ENCODE measurements around the gene ARHGAP6.
A peak's percentile ranks its signal among the peaks of the same experiment; 100 is the strongest.

Gene ARHGAP6

DNA sequence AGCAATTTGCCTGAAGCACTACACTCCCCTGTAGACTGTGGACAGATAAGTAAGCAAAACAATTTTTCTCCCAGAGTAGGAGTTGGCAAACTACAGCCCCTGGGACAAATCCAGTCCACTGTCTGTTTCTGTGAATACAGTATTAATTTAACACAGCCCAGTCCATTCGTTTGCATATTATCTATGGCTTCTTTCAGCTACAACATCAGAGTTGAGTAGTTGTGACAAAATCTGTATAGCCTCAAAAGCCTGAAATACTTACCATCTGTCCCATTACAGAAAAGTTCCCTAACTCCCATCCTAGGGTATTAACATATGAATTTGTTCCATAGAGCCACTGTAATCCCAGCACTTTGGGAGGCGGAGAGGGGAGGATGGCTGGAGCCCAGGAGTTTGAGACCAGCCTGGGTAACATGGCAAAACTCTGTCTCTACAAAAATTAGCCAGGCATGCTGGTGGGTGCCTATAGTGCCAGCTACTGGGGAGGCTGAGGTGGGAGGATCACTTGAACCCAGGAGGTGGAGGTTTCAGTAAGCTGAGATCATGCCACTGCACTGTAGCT, 319.5 kb downstream of the ARHGAP6 start:
- DNase-seq = no peak

GRCh38 chrX:11342673-11343072, 323.0 kb downstream of the ARHGAP6 start:
- no peak for DNase-seq

GRCh38 chrX:11341274-11342201, 324.2 kb downstream of the ARHGAP6 start:
- DNase-seq = peak; percentile 78

DNA sequence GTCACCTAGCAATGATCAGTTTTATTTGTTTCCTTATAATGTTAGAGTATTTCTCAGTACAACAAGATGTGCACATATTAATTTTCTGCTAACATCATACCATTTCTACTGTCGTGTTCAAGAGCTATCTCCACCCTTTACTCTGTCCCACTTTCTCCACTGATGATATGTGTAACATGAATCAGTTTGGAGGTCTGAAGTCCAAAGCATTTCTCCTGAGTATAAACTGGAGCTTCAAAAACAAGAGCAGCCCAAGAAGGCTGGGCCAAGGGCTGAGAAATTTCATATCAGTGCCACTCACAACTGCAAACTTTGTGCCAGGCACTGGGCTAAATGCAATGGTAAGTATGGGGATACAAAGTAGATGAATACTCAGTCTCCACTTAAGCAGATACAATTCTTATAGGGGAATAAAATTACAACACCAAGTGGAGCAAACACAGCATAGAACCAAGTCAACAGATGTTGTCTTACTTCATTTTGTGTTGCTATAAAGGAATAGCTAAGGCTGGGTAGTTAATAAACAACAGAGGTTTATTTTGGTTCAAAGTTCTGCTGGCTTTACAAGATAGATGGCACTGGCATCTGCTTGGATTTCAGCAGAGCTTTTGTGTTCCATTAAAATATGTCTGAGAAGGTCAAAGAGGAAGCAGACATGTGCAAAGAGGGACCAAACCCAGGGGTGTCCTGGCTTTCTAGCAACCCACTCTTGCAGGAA, 328.3 kb downstream of the ARHGAP6 start:
- no peak for DNase-seq

DNA sequence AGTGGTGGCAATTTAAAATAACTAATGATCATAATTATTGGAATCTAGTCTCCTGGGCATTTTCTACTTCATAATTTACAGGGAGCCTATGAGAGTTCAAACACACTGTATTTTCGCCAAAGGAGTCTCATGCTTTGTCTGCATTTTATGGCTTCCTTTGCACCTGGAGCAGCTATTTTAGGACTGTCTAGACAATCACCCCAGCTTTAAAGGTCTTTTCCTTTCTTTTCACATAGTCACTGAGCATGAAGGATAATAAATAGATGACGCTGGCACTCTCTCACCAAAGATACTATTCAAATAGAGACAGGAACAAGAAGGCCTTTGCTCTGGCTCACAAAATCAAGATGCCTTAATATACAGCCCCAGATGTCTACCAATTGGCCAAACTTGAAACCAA, 329.5 kb downstream of the ARHGAP6 start:
- no peak for DNase-seq

DNA sequence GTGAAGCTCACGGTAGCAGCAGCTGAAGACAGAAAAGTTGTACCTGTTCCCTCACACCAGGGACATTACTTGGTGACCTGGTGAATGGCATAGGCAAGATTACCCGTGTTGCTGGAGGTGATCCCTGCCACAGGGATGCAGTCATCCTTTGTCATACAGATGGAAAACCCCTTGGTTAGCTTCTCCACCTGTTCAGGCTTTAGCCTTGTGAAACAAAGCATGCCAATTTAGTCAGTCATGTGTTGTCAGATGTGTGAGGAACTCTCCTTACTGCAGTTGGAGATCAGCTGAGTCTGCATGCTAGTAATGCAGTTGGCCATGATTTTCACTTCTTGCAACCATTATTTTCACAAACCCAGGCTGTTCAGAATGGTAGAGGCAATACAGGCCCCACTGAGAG, 331.6 kb downstream of the ARHGAP6 start:
- no peak for DNase-seq

GRCh38 chrX:11331788-11332187, 333.9 kb downstream of the ARHGAP6 start:
- no peak for DNase-seq

DNA sequence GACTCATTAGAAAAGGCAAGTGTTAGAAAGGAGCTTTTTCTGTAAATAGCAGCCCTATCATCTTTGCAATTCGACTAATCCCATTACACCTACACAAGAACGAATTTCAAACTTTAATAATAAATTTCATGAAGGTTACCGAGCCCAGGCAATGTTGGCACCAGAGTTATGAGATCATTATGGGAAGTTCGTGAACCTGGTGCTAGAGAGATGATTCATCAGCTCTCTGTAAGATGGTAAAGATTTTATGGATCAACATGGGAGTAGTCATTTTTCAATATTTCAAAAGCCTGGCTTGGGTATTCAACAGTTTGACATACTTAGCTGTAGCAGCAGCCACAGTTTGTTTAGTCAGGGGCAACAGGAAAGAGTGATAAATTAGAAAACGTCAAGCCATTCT, 336.7 kb downstream of the ARHGAP6 start:
- DNase-seq = peak; percentile 8

GRCh38 chrX:11328134-11328533, 337.6 kb downstream of the ARHGAP6 start:
- DNase-seq = no peak

GRCh38 chrX:11321986-11322385, 343.7 kb downstream of the ARHGAP6 start:
- no peak for DNase-seq

DNA sequence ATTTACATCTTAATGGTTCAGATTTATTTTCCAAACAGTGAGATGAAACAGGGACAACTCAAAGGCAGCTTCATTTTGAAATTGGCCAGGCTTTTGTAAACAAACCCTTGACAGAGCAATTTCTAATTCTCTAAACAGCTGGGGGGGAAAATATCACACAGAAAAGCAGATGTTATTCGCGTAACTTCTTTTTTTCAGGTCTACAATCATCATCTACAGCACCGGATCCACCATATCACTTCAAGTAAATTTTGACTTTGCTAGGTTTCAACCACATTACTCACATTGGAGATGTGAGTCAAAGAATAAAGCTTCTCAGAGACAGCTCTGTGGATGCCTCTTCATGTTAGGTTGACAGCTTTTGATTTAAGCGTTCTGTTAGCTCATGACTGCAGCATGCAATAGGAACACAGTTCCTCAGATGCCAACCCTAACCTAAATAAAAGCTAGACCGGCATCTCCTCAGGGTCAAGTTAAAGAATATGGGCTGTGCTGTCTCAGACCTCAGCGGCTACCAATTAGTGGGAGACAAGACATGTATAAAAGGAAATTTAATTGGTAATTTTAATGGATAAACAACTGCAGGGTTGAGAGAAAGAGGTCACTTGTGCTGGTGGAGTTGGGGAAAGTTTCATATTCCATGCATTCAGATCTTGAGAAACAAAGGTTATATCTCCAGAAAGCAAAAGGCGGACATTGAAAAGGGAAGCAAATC, 345.8 kb downstream of the ARHGAP6 start:
- no peak for DNase-seq

DNA sequence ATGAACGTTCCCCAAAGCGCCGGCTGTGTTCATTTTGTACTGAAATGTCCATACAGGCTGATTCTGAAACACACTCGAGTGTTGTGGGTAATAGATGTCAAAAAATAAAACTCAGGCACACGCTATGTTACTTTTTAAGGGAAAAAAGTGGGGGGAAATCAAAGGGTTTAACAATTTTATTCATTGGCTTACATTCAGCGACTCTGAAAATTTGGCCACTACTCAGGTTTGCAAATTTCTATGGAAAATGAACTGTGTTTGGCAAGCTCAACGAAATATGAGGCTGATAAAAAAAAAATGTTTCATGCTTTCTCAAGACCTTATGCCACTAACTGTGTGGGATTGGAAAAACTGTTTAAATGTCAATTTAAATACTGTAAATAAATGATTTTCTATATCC, 354.0 kb downstream of the ARHGAP6 start:
- no peak for DNase-seq

DNA sequence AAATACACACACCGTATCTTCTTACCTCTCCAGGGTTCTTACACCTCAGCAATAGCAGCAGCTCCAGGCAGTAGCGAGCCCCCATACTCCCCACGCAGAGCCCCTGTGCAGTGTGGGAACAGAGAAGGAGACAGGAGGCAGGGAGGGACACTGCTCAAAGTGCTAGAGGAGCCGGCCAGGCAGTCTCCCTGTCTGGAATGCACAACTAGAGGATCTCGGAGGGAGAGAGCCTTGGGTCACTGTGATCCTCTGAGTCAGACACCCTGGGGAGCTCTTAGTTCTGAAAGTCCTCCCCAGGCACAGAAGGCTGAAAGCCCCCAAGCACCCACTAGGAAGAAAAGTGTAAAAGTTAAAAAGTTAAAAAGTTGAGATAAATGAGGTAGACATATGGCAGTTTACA, 356.5 kb downstream of the ARHGAP6 start:
- peak; percentile 0 for DNase-seq

GRCh38 chrX:11305641-11306040, 360.1 kb downstream of the ARHGAP6 start:
- DNase-seq = no peak

GRCh38 chrX:11304829-11305228, 360.9 kb downstream of the ARHGAP6 start:
- DNase-seq = no peak

DNA sequence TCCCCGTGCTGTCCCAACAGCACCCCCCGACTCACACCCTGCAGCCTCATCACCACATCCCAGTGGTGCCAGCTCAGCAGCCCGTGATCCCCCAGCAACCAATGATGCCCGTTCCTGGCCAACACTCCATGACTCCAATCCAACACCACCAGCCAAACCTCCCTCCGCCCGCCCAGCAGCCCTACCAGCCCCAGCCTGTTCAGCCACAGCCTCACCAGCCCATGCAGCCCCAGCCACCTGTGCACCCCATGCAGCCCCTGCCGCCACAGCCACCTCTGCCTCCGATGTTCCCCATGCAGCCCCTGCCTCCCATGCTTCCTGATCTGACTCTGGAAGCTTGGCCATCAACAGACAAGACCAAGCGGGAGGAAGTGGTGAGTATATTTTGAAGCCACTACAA, 367.1 kb downstream of the ARHGAP6 start:
- no peak for DNase-seq

DNA sequence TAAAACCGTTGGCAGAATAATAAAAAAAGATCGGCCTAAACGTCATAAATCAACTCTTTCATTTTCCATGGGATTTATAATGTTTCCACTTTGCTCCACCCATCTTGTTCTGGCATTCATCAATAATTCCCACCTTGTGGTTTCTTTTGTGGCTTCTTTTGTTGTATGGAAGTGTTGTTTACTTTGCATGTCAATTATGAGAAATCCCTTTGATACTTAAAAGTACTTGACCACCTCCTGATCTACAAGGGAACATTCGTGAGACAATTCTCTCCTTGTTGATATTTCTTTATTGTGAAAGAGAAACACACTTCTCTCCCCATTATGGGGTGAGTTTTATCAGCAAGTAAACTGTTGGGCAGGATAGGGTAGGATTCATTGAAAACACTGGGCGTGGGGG, 369.7 kb downstream of the ARHGAP6 start:
- no peak for DNase-seq

DNA sequence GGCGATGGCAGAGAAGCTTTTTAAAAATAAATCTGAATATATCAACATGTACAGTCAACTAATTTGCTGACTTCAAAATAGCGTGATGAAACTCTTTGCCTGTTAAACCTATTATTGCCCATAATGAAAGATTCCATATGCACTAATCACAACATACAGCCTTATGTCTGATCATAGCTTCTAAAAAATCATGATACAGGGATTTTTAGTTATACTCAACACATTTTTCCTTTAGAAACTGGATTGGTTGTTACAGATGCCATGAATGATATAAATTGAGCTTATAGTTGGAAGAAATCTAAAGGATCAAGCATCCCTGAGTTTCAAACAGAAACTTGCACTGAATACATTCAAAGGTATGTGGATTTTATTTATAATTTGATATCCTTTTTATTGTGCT, 372.6 kb downstream of the ARHGAP6 start, which contains the start of gene AMELX:
AMELX (plus strand) TSS at position 301 of the 400 bp plus-strand sequence. CDS start 1,376 bp downstream, outside the sequence.
- DNase-seq = no peak

GRCh38 chrX:11290416-11291102, 375.2 kb downstream of the ARHGAP6 start:
- no peak for DNase-seq

DNA sequence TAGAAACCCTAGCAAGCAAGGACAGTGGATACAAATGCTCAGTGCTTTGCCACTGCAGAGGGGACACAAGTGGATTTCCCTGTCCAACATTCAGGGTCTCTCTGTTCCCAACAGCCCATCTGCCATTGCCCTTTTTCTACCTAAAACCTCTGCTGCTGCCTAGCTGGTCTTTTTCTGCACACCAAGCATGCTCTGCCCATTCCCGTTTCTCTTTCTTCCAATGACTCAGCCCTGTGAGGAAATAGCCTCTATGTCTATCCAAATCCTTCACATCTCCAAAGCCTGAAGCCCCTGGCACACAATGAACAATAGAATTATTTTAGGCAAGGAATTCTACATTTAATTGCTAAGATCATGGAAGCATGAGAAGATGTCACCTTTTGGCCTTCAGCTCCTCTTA, 378.2 kb downstream of the ARHGAP6 start:
- DNase-seq = no peak

DNA sequence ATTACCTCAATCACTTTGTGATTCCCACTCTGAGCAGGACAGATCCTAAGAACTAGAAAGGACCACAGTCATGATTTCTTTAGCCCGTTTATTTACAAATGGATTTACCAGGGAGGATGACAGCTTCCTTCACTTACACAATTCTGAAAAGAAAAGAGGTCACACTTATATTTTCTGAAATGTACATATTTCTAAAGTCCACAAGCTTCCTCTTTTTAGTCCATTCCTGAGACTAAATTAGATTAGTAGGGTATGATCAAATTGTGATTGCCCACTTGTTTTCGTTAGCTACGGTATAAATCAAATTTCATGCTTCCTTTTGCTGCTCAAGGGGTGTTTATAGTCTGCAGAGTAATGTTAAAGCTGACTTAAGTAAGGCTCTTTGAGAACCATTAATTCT, 380.1 kb downstream of the ARHGAP6 start:
- DNase-seq = no peak

GRCh38 chrX:11282043-11282442, 383.7 kb downstream of the ARHGAP6 start:
- no peak for DNase-seq

Data from fibroblast of skin of right biceps (primary cell).